GM23338 (cell line): ENCODE measurements around the gene STK24.
"Not testable (repeated sequence)": the region's sequence is repeated elsewhere in the genome, so short reads cannot be mapped to it uniquely, and the experiment has no call there.

Source experiments
- CTCF ChIP-seq, 2 experiments: fragments of 200-600 bp in 1 of 2; sonication (generic) in 1 of 2; conservative IDR thresholded peaks; 2 replicates each; pipeline versions ENCODE4 v1.5.1 to v1.6.1; 2016 to 2017; ENCODE audit warnings: antibody characterized with exemption in 2 of 2, low read depth in 2 of 2, mild to moderate bottlenecking in 2 of 2, moderate library complexity in 1 of 2
- NANOG ChIP-seq: IDR thresholded peaks from 2 replicates; pipeline ENCODE4 v1.6.1; 2016; ENCODE audit warnings: antibody characterized with exemption, borderline replicate concordance

- TF ChIP-seq NANOG; CTCF (conservative IDR thresholded peaks at IDR 0.05; ENCODE audit: low read depth in 2 of 2): not testable (repeated sequence)
These were observed 13.6 kb upstream of the STK24 start for GRCh38 chr13:98590471-98590870.
